Ureter (tissue), 1 donor: ENCODE measurements around the gene FREM1. TPM values are rescaled to one million over a fixed set of nuclear protein-coding genes. Genes with fewer than 3 reads are reported as not detected.

Experiments
- DNase-seq: peaks from one replicate; pipeline ENCODE4 v3.0.0-alpha.2; 2020; ENCODE audit warnings: low spot score
- total RNA-seq: library from RNA; stranded (reverse); gene quantifications from one replicate; pipeline ENCODE4 v1.2.4, GENCODE V29; 2023
- donor health status: DM: yes; HTN: yes; CAD: no.

The FREM1 gene
- total RNA-seq, 1 donor from 2014 or later: 17.5 TPM

- DNase-seq: no peak
These were observed 148.6 kb downstream of the FREM1 start for GRCh38 chr9:14761584-14761983.

GRCh38 chr9:14760060-14760459, 150.2 kb downstream of the FREM1 start:
- DNase-seq: no peak

GRCh38 chr9:14756291-14756690, 153.9 kb downstream of the FREM1 start:
- no peak for DNase-seq

GRCh38 chr9:14752871-14753270, 157.4 kb downstream of the FREM1 start:
- no peak for DNase-seq

DNA sequence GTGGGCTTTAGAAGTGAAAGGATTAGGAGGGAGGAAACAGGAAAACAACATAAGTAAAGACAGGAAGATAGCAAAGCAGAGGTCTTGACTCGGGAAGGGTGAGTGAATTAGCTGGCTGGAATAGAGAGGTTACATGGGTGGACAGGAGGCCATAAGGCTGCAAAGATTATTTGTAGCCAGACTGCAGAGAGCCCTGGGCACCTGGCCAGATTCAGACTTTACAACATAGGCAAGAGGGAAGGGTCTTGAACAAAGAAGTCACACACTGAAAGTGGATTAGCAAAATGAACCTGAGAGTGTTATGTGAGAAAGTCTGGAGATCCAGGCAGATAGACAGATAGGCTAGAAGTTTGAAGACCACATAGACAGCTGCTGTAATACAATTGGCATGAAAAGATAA, 158.0 kb downstream of the FREM1 start:
- no peak for DNase-seq

DNA sequence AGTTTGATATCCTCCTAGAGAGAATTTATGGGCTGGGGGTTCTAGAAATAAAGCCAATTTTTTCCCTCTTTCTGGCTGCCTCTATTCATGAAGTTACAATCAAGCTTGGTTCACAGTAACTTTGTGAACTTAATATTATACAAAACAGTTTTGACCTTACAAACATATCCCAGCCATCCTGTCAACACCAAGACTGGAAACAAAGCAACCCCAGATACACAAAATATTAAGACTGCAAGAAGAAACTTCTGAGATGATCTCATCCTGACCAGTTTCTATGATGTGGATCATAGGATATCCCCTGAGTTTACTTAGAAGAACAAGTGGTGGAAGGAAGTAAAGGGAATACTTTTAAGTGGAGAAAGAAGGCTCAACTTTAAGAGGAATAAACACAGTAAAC, 159.4 kb downstream of the FREM1 start:
- DNase-seq: no peak

DNA sequence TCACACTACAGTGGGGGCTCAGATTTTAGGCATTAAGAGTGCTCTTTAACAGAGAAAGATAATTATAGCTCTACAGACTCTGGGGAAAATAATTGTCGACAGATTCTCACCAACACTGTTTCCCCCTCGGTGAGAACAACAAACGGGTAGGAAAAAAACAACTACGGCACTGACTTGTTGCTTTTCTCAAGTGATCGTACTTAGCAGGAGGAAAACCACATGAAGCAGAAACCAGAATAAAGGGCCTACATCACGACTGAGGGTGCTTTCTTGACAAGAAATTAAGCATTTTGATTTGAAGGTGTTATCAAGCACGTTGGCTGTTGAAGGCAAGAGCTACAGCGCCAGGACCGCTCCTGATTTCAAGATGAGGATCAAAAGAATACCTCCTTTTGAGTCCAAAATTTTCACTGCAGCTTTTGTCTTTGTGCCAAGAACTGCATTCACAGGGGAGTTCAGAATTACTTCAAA, 160.5 kb downstream of the FREM1 start:
- DNase-seq: no peak

GRCh38 chr9:14748373-14748772, 161.9 kb downstream of the FREM1 start:
- no peak for DNase-seq

GRCh38 chr9:14747111-14747510, 163.1 kb downstream of the FREM1 start:
- DNase-seq: no peak

DNA sequence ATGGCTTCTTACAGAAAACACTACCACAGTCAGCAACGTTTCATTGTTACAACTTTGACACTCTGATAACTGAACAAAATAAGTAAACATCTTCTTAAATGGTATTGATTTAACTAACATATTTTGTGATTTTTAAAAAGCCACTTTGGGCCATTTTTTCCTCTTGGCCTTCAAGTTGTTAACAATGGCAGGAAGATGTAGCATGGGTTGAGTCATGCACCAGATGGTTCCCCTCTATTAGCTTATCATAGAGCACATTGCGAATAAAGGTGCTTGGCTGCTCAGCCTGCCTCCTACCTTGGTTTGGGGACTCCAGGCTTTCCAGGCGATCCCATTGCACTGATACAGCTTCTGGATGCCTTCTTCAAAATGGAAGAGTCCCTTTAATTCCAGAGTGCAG, 163.6 kb downstream of the FREM1 start:
- DNase-seq: no peak

DNA sequence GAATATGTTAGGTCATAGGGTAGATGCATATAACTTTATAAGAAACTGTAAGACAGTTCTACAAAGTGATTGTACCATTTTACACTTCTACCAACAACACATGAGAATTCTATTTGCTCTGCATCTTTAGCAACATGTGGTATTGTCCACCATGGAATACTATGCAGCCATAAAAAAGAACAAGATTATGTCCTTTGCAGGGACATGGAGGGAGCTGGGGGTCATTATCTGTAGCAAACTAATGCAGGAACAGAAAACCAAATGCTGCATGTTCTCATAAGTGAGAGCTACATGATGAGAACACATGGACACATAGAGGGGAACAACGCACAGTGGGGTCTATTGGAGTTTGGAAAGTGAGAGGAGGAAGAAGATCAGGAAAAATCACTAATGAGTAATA, 165.5 kb downstream of the FREM1 start:
- no peak for DNase-seq

DNA sequence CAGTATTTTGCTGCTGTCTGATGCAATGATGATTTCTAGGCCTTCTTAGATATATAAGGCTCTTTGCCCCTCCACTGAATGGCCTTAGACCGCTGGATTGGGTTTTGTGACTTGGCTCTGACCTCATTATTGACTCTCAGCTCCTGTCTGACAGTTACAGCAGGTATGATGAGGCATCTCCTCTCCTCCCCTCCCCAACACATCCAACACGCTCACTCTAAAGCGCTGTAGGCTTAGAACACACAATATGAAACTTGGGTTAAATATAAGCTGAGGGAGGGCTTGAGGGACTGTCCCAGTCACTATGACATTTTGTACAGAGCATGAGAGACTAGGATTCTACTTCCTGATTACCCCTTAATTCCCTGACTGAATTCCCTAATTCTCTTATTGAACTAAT, 168.9 kb downstream of the FREM1 start:
- DNase-seq: no peak

DNA sequence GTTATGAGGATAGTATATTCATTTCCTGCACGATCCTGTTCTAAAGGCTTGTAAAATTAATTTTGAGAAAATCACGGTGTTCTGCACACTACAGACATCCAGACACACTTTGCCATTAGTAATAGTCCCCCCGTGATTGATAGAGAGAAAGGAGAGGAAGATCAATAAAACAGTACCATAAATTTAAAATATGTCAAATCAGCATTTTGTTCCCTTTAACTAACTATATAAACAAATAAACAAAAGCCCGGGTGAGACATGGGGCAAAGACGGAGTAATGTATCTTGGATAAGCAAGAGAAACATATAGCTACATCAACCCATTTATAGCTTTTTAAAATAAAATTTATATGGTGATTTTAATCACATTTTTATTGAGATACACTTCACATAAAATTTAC, 177.1 kb downstream of the FREM1 start:
- no peak for DNase-seq

DNA sequence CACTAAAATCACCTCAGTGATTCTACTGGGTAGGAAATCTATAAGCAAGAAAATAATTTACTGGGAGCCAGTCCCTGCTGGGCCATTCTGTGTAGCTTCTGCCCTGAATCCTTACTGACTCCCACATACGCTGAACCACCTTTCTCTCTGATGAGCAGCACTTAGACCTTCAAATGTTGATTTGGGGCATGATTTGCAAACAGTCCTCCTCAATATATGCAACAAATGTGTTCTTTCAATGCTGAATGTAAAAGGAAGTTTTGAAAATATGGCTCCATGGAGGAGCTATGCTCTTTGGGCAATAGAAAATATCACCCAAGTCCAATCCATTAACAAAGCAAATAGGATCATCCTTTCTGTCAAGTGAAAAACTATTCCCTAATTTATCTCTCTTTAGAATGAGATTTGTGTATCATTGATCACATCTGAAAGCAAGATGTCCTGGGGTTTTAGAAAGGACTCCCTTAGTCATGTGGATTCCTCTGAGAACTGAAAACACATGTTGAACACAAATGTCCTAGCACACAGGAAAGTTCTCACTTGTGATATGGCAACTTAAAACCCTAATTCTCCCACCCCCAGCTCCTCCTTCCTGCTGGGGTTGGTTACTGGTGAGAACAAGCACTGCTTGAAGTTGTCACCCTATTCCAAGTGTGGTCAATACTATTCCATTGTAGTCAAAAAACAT, 178.8 kb downstream of the FREM1 start:
- DNase-seq: no peak

DNA sequence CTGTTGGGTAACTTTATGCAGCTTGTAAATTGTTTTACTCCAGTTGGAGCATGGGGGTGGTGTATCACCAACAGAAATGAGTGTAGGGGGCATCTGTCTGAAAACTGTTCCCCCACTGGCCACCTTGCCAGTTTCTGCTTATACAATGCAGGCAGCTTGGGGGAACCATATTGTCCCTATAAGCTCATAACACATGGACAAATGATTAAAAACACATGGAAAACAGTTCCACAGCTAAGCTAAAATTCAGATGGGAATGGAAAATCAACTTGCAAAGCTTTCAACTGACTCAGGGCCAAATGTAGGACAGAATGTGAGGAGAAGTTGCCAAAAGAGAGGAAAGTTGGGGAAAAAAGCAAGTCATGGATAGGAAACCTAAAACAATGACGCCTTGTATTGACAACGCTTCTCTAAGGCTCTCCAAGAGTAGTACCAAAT, 179.7 kb downstream of the FREM1 start:
- no peak for DNase-seq

DNA sequence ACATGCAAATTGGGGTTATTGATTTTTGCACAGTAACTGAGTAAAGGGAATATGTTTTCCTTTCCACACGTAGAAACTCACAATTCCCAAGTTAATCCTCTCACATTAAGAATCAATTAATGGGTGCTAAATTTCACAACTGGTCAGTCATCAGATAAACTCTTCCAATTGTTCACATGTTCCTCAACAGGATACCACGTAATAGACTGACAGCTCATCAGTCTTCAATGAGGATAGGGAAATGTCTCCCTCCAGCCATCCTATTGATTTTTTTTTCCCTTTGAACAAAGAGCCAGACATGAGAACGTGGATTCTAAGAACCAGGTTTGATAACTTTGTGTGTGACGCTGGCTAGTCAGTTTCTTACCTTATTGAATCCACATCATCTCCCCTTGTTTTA, 186.9 kb downstream of the FREM1 start:
- DNase-seq: no peak

DNA sequence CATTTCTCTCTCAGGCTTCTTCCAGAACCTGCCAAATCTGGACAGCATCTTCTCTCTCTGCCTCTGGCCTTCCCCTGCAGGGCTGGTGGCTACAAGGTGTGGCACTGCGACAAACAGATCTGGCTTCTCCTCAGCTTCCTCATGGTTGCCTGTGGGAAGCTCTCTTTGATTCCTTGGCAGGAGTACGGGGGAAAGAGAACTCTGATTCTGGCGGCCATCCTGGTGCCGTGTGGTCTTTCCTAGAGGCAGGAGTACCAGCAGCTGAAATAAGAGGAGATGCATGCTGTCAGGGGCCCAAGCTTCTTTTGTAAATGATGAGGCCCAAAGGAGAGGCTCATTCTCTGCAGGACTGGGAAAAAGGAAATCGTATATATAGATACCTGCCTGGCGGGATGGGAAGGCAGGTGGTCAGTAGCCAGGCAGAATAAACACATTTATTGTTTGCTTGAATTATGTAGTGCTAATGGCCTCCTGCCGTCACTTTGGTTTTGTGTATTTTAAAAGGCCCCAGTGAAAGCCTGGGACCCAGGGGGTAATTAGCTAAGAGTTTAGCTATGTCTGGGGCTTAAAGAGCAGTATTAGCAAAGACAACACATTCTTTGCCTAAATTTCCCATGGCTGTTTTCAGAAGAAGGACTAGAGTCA, 187.7 kb downstream of the FREM1 start, which contains the start of gene CER1:
Gene CER1 (minus strand): TSS at position 343 of the 645 bp plus-strand sequence. CDS start 61 bp downstream, at position 282.
- DNase-seq: no peak

GRCh38 chr9:14719231-14719923, 190.9 kb downstream of the FREM1 start:
- DNase-seq: no peak

- DNase-seq: no peak
These were observed 195.1 kb downstream of the FREM1 start for GRCh38 chr9:14715102-14715501.

- DNase-seq: no peak
These were observed 197.0 kb downstream of the FREM1 start for GRCh38 chr9:14713187-14713767.

- DNase-seq: no peak
These were observed 199.4 kb downstream of the FREM1 start for GRCh38 chr9:14710804-14711203.

DNA sequence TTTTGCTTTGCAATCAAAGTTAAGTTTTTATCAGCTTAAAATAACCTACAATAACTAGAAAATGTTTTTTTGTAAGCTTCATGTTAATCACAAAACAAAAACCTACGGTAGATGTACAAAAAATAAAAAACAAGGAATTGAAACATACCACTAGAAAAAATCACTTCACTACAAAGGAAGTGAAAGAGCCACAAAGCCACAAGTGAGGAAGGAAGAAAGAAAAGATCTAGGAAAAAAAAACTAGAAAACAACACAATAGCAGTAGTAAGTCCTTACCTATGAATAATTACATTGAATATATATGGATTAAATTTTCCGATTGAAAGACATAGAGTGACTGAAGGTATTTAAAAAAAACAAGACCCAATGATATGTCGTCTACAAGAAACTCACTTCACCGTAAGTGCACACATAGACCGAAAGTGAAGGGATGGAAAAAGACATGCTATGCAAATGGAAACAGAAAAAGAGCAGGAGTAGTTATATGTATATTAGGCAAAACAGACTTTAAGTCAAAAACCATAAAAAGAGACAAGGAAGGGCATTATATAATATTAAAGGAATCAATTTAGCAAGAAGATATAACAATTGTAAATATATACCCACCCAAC, 203.6 kb downstream of the FREM1 start:
- no peak for DNase-seq
